CD4-positive, alpha-beta T cell (primary cell): Measurements from ENCODE around the gene BRD3OS. TPM values are rescaled to one million over a fixed set of nuclear protein-coding genes. Genes with fewer than 3 reads are reported as not detected.
A peak's percentile ranks its signal among the peaks of the same experiment; 100 is the strongest.

Experiments used
- ATAC-seq: fragments of 200-7000 bp; cut with Tn5 transposase; one replicate; pipeline ENCODE4 v1.10.0; 2022; ENCODE audit warnings: mild to moderate bottlenecking; ENCODE audit not compliant: poor library complexity
- CTCF ChIA-PET: fragments of 350-600 bp; sonication (Branson Sonifier 250); formaldehyde crosslinking; loops from one replicate; lab custom pipeline; 2021; ENCODE audit warnings: antibody characterized with exemption, inconsistent platforms; lab: Charles Lee
- POLR2A ChIA-PET: fragments of 350-600 bp; sonication (Branson Sonifier 250); formaldehyde crosslinking; loops from one replicate; lab custom pipeline; 2021; ENCODE audit warnings: antibody characterized with exemption, inconsistent platforms; lab: Charles Lee
- DNase-seq, 14 experiments: peaks; one replicate each; pipeline ENCODE4 v3.0.0-alpha.2; 2013 to 2020; ENCODE audit warnings: mixed read lengths in 2 of 14
- H3K27ac ChIP-seq, 2 donors: one replicate each; pipeline versions ENCODE4 v1.5.1 to v1.7.0; 2013; ENCODE audit warnings: low read length in 2 of 2, low read depth in 1 of 2, mild to moderate bottlenecking in 1 of 2
- H3K27me3 ChIP-seq, 2 experiments: 1 replicate in 1 of 2; 2 replicates in 1 of 2; pipeline versions ENCODE4 v1.6.1 to v1.7.0; 2013; ENCODE audit warnings: low read length in 2 of 2, control low read depth in 1 of 2, mild to moderate bottlenecking in 1 of 2, moderate library complexity in 1 of 2; ENCODE audit not compliant: insufficient read depth in 2 of 2, control insufficient read depth in 1 of 2
- H3K36me3 ChIP-seq: one replicate; pipeline ENCODE4 v1.6.1; 2013; ENCODE audit warnings: low read length, control low read depth; ENCODE audit not compliant: insufficient read depth
- H3K4me1 ChIP-seq: one replicate; pipeline ENCODE4 v1.6.1; 2013; ENCODE audit warnings: low read length, control low read depth; ENCODE audit not compliant: insufficient read depth
- H3K4me3 ChIP-seq: one replicate; pipeline ENCODE4 v1.5.1; 2013; ENCODE audit warnings: mild to moderate bottlenecking, low read length, moderate library complexity
- H3K9me3 ChIP-seq, 2 experiments: 1 replicate in 1 of 2; 2 replicates in 1 of 2; pipeline versions ENCODE4 v1.6.1 to v1.7.0; 2013; ENCODE audit warnings: low read length in 2 of 2, mild to moderate bottlenecking in 2 of 2, control low read depth in 1 of 2, moderate library complexity in 1 of 2; ENCODE audit not compliant: control insufficient read depth in 1 of 2, insufficient read depth in 1 of 2
- H3K27ac Mint-ChIP-seq: one replicate; pipeline ENCODE4 v1.8.0; 2020; ENCODE audit warnings: mixed read lengths
- H3K27me3 Mint-ChIP-seq: one replicate; pipeline ENCODE4 v1.8.0; 2021; ENCODE audit warnings: mixed read lengths
- H3K36me3 Mint-ChIP-seq: one replicate; pipeline ENCODE4 v1.8.0; 2021; ENCODE audit warnings: low read depth, mixed read lengths
- H3K4me1 Mint-ChIP-seq: one replicate; pipeline ENCODE4 v1.8.0; 2021; ENCODE audit warnings: low read depth, mixed read lengths
- H3K4me3 Mint-ChIP-seq: one replicate; pipeline ENCODE4 v1.8.0; 2020; ENCODE audit warnings: mild to moderate bottlenecking, mixed read lengths
- H3K9me3 Mint-ChIP-seq: one replicate; pipeline ENCODE4 v1.8.0; 2020; ENCODE audit warnings: mixed read lengths
- CTCF ChIP-seq: fragments of 200-600 bp; IDR thresholded peaks from one replicate; pipeline ENCODE4 v1.8.0; 2022; ENCODE audit warnings: antibody characterized with exemption, mild to moderate bottlenecking
- intact Hi-C, 2 experiments: fragments of 100-400 bp; cut with DNase I in 1 of 2; cut with micrococcal nuclease in 1 of 2; formaldehyde crosslinking; loops; one replicate each; pipeline versions ENCODE4 v1.15.1 to v1.9.0; 2023 to 2025; cut with DNase I, micrococcal nuclease
- total RNA-seq, 174 experiments: library from RNA in 2 of 174; stranded (reverse) in 2 of 174; gene quantifications; one replicate each; pipeline ENCODE4 v1.2.3 and lab custom pipeline; 2021 to 2026

The BRD3OS gene
- total RNA-seq, 2 experiments from 2014 or later = 4.0 to 4.9 TPM

- intact Hi-C loops = loop anchor here in 1 of 2 experiments (10.0 kb wide), 1 partner anchor 1844 kb away; the partner anchor contains the start of gene CAMSAP1
- H3K27me3 ChIP-seq = no peaks in the 10 kb centered on the region
- ATAC-seq (no peak), DNase-seq (peak in 1 of 14 experiments; percentile 12)
- Mint-ChIP-seq H3K4me1 (peaks cover 57% of the 10 kb centered on the region), H3K27me3 (no peaks in the 10 kb centered on the region), H3K9me3 (no peaks in the 10 kb centered on the region), H3K36me3 (peaks cover 7% of the 10 kb centered on the region), H3K27ac (no peak overlapping the region), H3K4me3 (no peak overlapping the region)
- ChIA-PET CTCF (no interaction called here), POLR2A (no interaction called here)
- H3K4me1 ChIP-seq = peaks cover 85% of the 10 kb centered on the region
- no peak for TF ChIP-seq CTCF
- no peak overlapping the region for H3K27ac ChIP-seq
- H3K9me3 ChIP-seq = no peaks in the 10 kb centered on the region
- H3K36me3 ChIP-seq = peaks cover 8% of the 10 kb centered on the region
- H3K4me3 ChIP-seq = no peak overlapping the region
These were observed 35.9 kb downstream of the BRD3OS start for GRCh38 chr9:134061019-134061687.

GRCh38 chr9:134061688-134062371, 36.5 kb downstream of the BRD3OS start:
- Mint-ChIP-seq H3K4me3 (no peak overlapping the region), H3K27ac (no peak overlapping the region), H3K4me1 (peaks cover 63% of the 10 kb centered on the region)

More at GRCh38 chr9:134061688-134062371, 36.5 kb downstream of the BRD3OS start:
- Histone ChIP-seq H3K27me3 (no peaks in the 10 kb centered on the region), H3K9me3 (no peaks in the 10 kb centered on the region), H3K27ac (no peak overlapping the region), H3K4me1 (peaks cover 90% of the 10 kb centered on the region), H3K4me3 (no peak overlapping the region), H3K36me3 (peaks cover 7% of the 10 kb centered on the region)
- ATAC-seq (no peak), DNase-seq (peak in 1 of 14 experiments; percentile 16)
- H3K36me3 Mint-ChIP-seq = peaks cover 11% of the 10 kb centered on the region
- H3K9me3 Mint-ChIP-seq = no peaks in the 10 kb centered on the region
- intact Hi-C loops = loop anchor here in 1 of 2 experiments (10.0 kb wide), 1 partner anchor 1843 kb away; the partner anchor contains the start of gene CAMSAP1
- no peaks in the 10 kb centered on the region for H3K27me3 Mint-ChIP-seq
- ChIA-PET POLR2A (no interaction called here), CTCF (no interaction called here)
- no peak for TF ChIP-seq CTCF
